IPS-20b (cell line): Measurements from ENCODE around the gene ZBTB20.
"Not testable (repeated sequence)": the region's sequence is repeated elsewhere in the genome, so short reads cannot be mapped to it uniquely, and the experiment has no call there.

Experiments
- H3K27ac ChIP-seq: one replicate; pipeline ENCODE4 v1.5.1; 2013; ENCODE audit warnings: low read length
- H3K27me3 ChIP-seq: 2 replicates; pipeline ENCODE4 v1.6.1; 2013; ENCODE audit warnings: mild to moderate bottlenecking, low read length, inconsistent platforms; ENCODE audit not compliant: insufficient read depth
- H3K36me3 ChIP-seq: 2 replicates; pipeline ENCODE4 v1.6.1; 2013; ENCODE audit warnings: low read depth, mild to moderate bottlenecking, inconsistent platforms, low read length, moderate library complexity; ENCODE audit not compliant: insufficient read depth
- H3K4me1 ChIP-seq: 2 replicates; pipeline ENCODE4 v1.6.1; 2013; ENCODE audit warnings: mild to moderate bottlenecking, control low read depth, inconsistent platforms, low read length, moderate library complexity; ENCODE audit not compliant: insufficient read depth
- H3K4me3 ChIP-seq: 2 replicates; pipeline ENCODE4 v1.5.1; 2013; ENCODE audit warnings: mild to moderate bottlenecking, low read length, inconsistent platforms
- H3K9ac ChIP-seq: 2 replicates; pipeline ENCODE4 v1.6.1; 2013; ENCODE audit warnings: low read depth, mild to moderate bottlenecking, inconsistent platforms, low read length, moderate library complexity
- H3K9me3 ChIP-seq: 2 replicates; pipeline ENCODE4 v1.6.1; 2013; ENCODE audit warnings: mild to moderate bottlenecking, low read depth, low read length, inconsistent platforms; ENCODE audit not compliant: insufficient read depth

ZBTB20 gene

DNA sequence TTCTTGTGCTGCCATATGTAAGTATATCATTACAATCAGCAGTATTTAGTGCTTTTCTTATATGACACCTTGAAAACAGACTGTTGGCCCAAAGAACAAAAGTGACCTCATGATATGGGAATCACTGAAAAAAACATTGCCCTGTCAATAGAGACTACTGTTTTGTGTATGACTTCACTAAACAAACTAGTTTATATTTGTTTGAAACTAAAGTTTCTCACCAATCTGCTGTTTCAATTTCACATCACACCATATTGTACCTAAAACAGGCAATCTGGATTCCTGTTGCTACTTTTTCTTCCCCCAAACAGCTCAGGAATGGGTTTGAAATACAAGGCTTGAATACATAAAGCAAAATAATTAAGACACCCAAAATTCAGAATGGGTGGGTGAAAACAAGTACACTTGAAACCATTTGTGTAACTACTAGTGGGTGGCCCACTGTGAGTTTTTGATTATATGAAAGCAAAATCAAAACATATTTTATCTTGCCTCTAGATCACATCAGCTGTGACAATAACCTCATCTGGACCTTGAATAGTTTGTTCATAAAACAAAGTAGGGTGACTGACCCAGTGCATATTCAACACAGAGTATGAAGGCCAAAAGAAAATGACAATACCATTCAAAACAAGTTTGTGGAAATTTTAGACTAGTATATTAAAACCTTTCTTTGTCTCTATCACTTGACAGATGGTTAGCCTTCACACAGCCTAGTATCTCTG is 5.9 kb downstream of the ZBTB20 start:
- no peak overlapping the region for H3K27ac ChIP-seq
- no peak overlapping the region for H3K4me3 ChIP-seq
- no peaks in the 10 kb centered on the region for H3K36me3 ChIP-seq
- no peaks in the 10 kb centered on the region for H3K9me3 ChIP-seq
- no peak overlapping the region for H3K9ac ChIP-seq
- H3K27me3 ChIP-seq = no peaks in the 10 kb centered on the region
- peaks cover 8% of the 10 kb centered on the region; the same call in 1 of the 2 replicates for H3K4me1 ChIP-seq

DNA sequence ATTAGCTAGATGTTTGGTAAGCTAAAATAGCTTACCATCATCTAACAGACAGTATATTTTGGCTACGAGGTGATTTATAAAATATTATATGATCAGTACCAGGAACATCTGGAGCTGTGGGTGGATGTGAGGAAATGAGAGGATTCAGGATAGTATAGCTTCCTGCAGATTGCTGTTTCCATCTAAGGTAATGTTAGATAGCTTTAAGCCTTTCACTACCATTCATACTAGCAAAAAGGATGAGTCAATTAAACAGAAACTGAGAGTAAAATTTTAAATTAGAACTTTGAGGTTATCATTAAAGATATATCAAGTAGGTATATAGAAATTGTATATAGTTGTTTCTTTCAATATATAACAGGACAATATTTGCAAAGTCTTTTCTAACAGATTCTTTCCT is 8.0 kb downstream of the ZBTB20 start:
- Histone ChIP-seq H3K27me3 (no peaks in the 10 kb centered on the region), H3K4me1 (peaks cover 8% of the 10 kb centered on the region; the same call in 1 of the 2 replicates), H3K27ac (no peak overlapping the region), H3K9me3 (no peaks in the 10 kb centered on the region), H3K36me3 (no peaks in the 10 kb centered on the region), H3K9ac (no peak overlapping the region), H3K4me3 (no peak overlapping the region)

DNA sequence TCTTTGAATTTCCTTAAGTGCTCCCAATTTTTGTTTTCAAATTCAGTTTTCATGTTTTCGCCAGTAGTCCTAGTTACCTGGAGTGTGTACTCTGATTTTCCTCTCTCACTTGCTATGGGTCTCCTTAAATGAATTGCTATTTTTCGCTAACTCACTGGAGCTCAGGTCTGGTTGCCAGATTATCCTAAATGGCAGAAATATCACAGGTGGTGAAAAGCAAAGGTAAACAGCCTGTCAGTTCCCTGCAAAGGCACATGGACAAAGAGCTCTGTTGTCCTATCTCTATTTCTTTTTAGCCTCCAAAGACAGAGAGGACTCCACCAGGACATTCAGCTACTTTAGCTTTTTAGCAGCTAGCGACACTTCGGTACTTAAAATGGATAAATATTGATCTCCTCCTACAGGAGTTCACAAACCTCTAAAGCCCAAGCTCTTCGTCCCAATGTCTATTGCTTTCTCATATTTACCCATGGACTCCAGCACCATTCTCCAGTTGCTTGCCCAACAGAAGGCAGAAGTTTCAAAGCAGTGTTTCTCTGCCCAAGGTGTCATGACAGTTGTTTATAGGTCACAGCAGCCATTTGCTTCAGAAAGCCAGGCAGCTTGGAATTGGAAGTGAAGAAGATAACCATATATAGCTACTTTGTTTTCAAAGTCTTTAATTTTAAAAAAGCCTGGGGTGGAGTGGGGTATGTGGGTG is 12.3 kb downstream of the ZBTB20 start:
- H3K27me3 ChIP-seq = no peaks in the 10 kb centered on the region
- H3K9me3 ChIP-seq = no peaks in the 10 kb centered on the region
- H3K4me1 ChIP-seq = no peaks in the 10 kb centered on the region; the same call in 1 of the 2 replicates
- no peak overlapping the region for H3K4me3 ChIP-seq
- H3K9ac ChIP-seq = no peak overlapping the region
- H3K27ac ChIP-seq = no peak overlapping the region
- no peaks in the 10 kb centered on the region for H3K36me3 ChIP-seq

DNA sequence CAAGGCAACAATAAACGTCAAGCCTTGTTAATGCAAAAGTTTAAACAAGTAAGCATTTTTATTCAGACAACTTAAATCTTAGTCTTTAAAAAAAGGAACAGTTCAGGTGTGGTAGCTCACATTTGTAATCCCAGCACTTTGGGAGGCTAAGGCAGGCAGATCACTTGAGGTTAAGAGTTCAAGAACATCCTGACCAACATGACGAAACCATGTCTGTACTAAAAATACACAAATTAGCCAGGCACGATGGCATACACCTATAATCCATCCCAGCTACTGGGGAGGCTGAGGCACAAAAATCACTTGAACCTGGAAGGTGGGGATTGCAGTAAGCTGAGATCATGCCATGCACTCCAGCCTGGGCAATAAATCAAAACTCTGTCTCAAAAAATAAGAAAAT is 19.9 kb downstream of the ZBTB20 start:
- H3K9ac ChIP-seq = no peak overlapping the region
- H3K27me3 ChIP-seq = no peaks in the 10 kb centered on the region
- no peak overlapping the region for H3K27ac ChIP-seq
- H3K36me3 ChIP-seq = no peaks in the 10 kb centered on the region
- no peak overlapping the region for H3K4me3 ChIP-seq
- no peaks in the 10 kb centered on the region for H3K9me3 ChIP-seq
- no peaks in the 10 kb centered on the region for H3K4me1 ChIP-seq

DNA sequence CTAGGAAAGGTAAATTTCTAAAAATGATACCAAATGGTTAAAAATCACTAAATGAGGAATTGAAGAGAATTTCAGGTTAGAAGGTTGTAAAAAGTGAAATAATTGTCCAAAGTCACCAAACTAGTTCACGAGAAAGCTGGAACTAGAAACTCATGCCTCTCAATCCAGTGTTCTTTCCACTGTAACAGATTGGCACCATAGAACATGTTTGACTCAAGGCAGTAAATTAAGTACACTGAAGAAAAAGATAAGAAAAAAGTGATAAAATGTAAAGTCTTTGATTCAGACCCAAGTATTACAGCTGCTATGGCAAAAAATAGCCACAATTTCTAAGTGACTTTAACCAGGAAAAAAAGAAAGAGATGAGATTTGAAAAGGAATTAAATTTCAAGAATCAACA is 26.5 kb downstream of the ZBTB20 start:
- Histone ChIP-seq H3K4me3 (no peak overlapping the region), H3K27ac (no peak overlapping the region), H3K9me3 (no peaks in the 10 kb centered on the region), H3K9ac (no peak overlapping the region), H3K27me3 (no peaks in the 10 kb centered on the region), H3K36me3 (no peaks in the 10 kb centered on the region), H3K4me1 (no peaks in the 10 kb centered on the region)

DNA sequence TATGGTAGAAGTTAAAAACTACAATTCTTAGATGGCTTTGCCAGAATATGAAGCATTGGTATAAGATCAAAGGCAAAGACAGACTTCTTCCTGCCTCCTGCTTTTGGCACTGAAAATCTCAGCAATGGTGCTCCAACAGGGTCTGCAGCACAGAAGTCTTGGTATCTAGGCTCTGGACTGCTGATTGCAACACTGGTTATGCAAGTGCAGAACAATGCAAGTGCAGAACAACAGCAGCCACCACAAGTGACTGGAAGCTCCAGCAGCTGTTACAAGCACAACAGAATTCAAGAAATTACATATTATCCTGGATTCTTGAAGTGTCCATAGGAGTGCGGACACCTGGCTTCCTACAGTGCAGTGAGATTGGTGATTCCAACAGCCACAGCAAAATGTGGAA is 33.7 kb downstream of the ZBTB20 start:
- no peaks in the 10 kb centered on the region for H3K4me1 ChIP-seq
- no peak overlapping the region for H3K9ac ChIP-seq
- H3K9me3 ChIP-seq = no peaks in the 10 kb centered on the region
- H3K27ac ChIP-seq = no peak overlapping the region
- no peak overlapping the region for H3K4me3 ChIP-seq
- H3K36me3 ChIP-seq = no peaks in the 10 kb centered on the region
- no peaks in the 10 kb centered on the region for H3K27me3 ChIP-seq

DNA sequence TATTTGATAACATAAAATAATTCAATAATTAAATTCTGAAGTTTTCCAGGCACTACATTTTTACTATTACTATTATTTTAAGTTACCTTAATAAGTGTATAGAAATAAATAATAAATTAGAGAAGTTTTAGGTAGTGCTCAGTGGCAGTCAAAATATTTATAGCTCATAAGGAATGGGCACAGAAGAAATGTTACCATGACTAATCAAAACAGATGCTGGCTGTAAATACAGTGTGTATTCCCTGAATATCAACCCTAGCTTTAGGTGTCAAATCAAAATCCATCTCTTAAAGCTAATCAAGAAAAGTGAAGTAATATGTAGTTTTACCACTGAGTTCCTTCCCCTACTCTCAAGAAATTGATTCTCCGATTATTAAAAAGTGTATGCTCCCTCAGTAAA is 35.5 kb downstream of the ZBTB20 start:
- no peak overlapping the region for H3K27ac ChIP-seq
- no peak overlapping the region for H3K9ac ChIP-seq
- H3K36me3 ChIP-seq = no peaks in the 10 kb centered on the region
- no peaks in the 10 kb centered on the region for H3K27me3 ChIP-seq
- no peak overlapping the region for H3K4me3 ChIP-seq
- no peaks in the 10 kb centered on the region for H3K9me3 ChIP-seq
- no peaks in the 10 kb centered on the region for H3K4me1 ChIP-seq

DNA sequence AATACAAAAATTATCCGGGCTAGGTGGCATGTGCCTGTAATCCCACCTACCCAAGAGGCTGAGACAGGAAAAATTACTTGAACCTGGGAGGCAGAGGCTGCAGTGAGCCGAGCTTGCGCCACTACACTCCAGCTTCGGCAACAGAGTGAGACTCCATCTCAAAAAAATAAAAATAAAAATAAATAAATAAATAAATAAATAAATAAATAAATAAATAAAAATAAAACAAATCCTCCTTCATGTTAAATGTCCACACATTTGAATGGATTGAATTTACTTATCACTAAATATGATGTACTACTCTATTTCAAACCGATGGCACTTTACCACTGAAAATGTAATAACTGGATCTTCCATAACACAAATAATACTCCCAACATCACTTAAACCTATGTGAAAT is 36.3 kb downstream of the ZBTB20 start:
- Histone ChIP-seq H3K36me3 (no peaks in the 10 kb centered on the region), H3K27me3 (no peaks in the 10 kb centered on the region), H3K9me3 (no peaks in the 10 kb centered on the region), H3K4me1 (no peaks in the 10 kb centered on the region), H3K27ac (no peak overlapping the region), H3K4me3 (no peak overlapping the region), H3K9ac (no peak overlapping the region)

DNA sequence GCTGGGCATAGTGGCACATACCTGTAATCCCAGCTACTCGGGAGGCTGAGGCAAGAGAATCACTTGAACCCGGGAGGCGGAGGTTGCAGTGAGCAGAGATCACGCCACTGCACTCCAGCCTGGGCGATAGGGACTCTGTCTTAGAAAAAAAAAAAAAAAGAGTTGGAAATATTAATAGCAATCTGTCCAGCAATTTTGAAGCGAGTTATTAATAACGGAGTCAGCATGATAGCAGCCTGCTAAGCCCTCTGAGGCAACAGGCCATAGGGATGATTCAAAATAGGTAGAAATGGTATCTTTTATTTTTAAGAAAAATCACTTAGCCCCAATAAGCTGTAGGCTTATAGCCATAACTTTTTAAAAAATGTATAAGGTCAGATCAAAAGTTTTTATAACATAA is 37.0 kb downstream of the ZBTB20 start:
- not testable (repeated sequence) for H3K9me3 ChIP-seq, H3K4me3 ChIP-seq, H3K27me3 ChIP-seq, H3K36me3 ChIP-seq, H3K9ac ChIP-seq, H3K4me1 ChIP-seq, H3K27ac ChIP-seq

DNA sequence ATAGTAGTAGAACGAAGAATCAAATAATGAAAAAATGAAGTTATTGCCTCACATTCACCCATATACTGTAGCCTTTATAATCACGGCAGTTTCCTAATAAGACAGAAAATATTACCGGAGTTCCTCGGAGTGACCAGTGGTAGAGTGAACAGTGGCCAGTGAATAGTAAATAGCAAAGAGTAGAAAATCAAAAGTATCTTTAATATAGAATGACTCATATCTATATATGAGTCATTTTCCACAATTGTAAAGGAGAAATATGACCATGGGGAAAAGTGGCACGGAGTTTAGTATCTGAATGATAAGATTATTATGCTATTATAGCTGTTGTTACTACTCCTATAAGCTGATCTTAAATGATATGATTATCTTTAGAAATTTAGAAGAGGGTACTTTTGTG is 38.5 kb downstream of the ZBTB20 start:
- Histone ChIP-seq H3K36me3 (no peaks in the 10 kb centered on the region), H3K9me3 (peaks cover 5% of the 10 kb centered on the region), H3K9ac (no peak overlapping the region), H3K4me1 (no peaks in the 10 kb centered on the region), H3K27ac (no peak overlapping the region), H3K4me3 (no peak overlapping the region), H3K27me3 (no peaks in the 10 kb centered on the region)

DNA sequence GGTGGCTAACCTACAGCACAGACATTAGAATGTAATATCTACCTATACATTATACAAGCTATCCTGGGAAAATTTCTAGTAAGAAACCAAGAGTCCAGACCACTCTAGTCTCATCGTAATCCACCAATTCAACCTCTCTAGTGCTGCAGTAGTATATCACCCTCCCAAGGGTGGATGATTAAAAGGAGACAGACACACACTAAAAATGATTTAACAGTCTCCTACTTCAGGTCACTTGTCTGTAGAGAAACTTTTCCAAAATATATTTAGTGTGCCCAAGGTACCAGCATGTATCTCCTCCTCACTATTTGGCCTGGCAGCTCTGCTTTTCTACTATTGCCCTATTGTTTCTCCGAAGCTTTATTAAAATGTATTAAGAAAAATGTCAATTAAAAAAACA is 45.0 kb downstream of the ZBTB20 start:
- no peak overlapping the region for H3K27ac ChIP-seq
- peaks cover 5% of the 10 kb centered on the region for H3K9me3 ChIP-seq
- no peak overlapping the region for H3K4me3 ChIP-seq
- no peaks in the 10 kb centered on the region for H3K4me1 ChIP-seq
- no peaks in the 10 kb centered on the region for H3K27me3 ChIP-seq
- H3K36me3 ChIP-seq = no peaks in the 10 kb centered on the region
- no peak overlapping the region for H3K9ac ChIP-seq

DNA sequence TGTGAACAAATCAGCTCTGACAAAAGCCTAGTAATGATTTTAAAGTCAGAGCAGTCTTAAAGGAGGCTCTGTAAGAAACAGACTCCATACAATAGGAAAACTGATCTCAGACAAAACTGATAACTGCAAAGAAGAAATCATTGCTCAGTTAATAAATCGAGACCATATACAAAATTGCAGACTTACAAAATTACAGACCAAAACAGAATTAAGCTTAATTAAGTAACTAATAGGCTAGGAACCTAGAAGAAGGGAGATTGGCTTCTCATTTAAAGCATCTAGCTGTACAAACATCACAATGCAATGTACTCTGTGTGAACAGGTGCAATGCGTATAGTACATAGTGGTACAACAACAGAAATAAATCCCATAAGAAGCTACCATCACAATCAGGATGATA is 46.3 kb downstream of the ZBTB20 start:
- no peaks in the 10 kb centered on the region for H3K36me3 ChIP-seq
- H3K9me3 ChIP-seq = peaks cover 5% of the 10 kb centered on the region
- no peak overlapping the region for H3K27ac ChIP-seq
- H3K4me1 ChIP-seq = no peaks in the 10 kb centered on the region
- no peak overlapping the region for H3K4me3 ChIP-seq
- no peak overlapping the region for H3K9ac ChIP-seq
- H3K27me3 ChIP-seq = no peaks in the 10 kb centered on the region
